Coronary artery (tissue), 2 donors: ENCODE measurements around the gene NLRP6.
A peak's percentile ranks its signal among the peaks of the same experiment; 100 is the strongest.
"Not testable (repeated sequence)": the region's sequence is repeated elsewhere in the genome, so short reads cannot be mapped to it uniquely, and the experiment has no call there.

Source experiments
- DNase-seq: peaks from one replicate; pipeline ENCODE4 v3.0.0-alpha.2; 2017; ENCODE audit warnings: low spot score
- H3K27ac ChIP-seq, 2 donors: fragments of 200-600 bp; sonication (generic); one replicate each; pipeline ENCODE4 v1.5.1; 2016 to 2019
- H3K4me3 ChIP-seq: fragments of 200-600 bp; sonication (generic); 2 replicates; pipeline ENCODE4 v1.5.1; 2016; ENCODE audit warnings: mild to moderate bottlenecking, moderate library complexity
- TF ChIP-seq, protein P1 (sequence below): fragments of 200-600 bp; sonication (generic); IDR thresholded peaks from one replicate; pipeline ENCODE4 v1.5.1; 2019; ENCODE audit warnings: antibody characterized with exemption

NLRP6 gene

DNA sequence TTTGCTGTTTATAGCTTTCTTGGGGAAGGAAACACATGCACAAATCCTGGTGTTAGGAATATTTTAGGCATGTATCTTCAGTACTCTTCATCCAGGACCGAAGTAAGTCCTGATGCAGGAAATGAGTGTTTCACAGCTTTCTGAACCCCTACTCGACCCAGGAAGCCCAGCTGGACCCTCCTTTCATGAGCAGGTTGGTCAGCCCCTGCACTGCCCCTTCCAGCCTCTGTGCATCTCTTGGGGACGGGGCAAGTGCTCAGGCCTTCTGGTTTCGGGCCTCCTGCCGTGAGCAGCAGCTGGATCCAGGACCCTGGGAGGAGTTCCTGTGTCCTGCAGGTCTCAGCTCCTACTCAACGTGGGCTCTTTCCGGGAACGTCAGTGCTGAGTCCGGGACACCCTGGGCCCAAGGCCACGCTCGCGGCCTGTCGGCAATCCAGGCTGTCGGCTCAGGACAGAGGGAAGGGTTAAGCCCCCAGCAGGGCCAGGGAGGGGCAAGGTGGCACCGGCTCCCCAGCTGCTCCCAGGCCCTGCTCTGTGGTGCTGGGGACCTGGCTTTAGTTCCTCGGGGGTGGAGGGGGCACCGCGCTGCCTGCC lies 31.9 kb downstream of the NLRP6 start:
- DNase-seq = not testable (repeated sequence)
- peak overlapping the region; percentile 70 to 89 for H3K27ac ChIP-seq
- H3K4me3 ChIP-seq = peak overlapping the region; percentile 73

DNA sequence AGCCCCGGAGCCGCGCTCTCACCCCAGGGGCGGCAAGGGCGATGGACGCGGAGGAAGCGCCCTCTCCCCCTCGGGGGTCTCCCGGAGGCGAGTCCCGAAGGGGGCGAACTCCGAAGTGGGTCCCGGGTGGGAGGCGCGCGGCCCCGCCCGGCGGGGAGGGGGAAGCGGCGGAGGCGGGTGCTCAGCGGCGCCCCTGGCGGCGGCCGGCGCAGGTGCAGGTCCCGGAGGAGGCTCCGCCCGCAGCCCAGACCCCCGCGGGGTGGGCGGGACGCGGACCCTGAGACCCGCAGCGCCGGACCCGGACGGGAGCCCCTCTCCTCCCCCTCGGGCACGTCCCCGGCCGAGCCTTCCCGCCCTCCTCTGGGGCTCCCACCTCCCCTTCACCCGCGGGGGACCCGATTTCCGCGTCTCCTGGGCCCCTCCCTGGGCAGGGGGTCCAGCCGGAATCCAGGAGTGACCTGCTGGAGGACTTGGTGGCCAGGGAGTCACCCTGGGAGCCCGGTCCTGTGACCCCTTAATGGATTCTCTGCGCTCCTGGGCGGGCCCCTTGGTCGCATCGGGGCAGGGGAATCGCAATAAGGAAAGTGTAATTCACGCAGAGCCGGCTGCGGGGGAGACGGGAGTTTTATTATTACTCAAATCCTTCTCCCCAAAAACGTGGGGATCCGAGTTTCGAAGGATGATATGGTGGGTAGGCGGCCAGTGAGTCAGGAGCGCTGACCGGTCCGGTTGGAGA lies 33.0 kb downstream of the NLRP6 start:
- not testable (repeated sequence) for DNase-seq
- peak overlapping the region; percentile 62 for H3K4me3 ChIP-seq
- H3K27ac ChIP-seq = peak overlapping the region; percentile 11 to 78

DNA sequence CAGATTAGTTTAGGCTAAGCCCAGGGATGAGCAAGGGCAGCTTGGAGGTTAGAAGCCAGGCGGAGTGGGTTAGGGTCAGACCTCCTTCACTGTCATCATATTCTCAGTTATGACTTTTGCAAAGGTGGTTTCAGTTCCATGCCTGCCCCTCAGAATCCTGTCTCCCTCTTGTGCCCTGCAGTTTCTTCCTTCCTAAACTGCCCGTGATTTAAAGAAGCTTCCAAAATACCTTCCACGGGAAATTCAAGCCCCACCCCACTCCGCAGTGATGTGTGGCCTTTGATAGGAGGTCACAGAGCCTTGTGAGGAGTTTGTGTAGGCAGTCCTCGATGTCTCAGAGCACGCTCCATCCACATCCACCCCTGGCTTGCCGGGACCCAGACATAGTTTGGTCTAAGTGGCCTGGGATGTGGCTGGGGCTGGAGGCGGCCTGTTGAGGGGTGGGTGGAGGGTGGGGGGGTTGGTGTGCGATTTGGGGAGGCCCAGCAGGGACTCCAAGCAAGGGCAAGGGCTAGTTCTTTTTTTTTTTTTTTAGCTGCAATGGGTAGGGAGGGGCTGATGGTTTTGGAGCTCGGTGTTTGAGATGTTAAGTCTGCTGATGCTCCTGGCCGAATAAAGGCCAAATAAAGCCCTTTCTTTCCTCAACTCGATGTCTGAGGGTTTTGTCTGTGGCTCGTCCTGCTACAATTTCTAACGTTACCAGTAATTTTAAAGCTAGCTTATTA lies 34.0 kb downstream of the NLRP6 start:
- Histone ChIP-seq H3K4me3 (peak overlapping the region; percentile 62), H3K27ac (peak overlapping the region; percentile 11 to 78)
- TF ChIP-seq, protein P1, sequence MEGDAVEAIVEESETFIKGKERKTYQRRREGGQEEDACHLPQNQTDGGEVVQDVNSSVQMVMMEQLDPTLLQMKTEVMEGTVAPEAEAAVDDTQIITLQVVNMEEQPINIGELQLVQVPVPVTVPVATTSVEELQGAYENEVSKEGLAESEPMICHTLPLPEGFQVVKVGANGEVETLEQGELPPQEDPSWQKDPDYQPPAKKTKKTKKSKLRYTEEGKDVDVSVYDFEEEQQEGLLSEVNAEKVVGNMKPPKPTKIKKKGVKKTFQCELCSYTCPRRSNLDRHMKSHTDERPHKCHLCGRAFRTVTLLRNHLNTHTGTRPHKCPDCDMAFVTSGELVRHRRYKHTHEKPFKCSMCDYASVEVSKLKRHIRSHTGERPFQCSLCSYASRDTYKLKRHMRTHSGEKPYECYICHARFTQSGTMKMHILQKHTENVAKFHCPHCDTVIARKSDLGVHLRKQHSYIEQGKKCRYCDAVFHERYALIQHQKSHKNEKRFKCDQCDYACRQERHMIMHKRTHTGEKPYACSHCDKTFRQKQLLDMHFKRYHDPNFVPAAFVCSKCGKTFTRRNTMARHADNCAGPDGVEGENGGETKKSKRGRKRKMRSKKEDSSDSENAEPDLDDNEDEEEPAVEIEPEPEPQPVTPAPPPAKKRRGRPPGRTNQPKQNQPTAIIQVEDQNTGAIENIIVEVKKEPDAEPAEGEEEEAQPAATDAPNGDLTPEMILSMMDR = no peak
- no peak for DNase-seq

DNA sequence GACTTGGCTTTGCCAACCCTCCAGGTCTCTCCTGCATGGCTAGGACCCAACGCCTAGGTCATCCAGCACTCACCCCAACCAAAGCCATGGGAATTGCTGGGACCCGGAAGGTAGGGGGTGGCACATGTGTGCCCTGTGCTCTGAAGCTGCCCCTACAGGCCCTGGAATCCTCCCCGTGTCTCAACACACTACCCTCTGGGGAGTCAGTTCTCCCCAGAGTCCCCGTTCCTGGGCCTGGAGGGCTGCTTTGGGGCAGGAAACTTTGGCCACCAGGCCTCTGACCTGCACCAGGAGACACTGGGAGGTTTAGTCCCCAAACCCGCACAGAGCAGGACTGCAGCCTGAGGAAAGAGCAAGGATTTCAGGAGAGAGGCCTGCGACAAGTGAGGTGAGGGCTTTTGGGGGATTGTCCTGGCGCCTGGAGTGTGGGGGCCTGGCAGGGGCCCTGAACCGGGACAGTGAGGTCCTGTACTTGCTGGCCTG lies 35.1 kb downstream of the NLRP6 start:
- TF ChIP-seq, protein P1 = no peak
- H3K4me3 ChIP-seq = peak overlapping the region; percentile 68
- no peak for DNase-seq
- peak overlapping the region; percentile 7 to 78 for H3K27ac ChIP-seq

DNA sequence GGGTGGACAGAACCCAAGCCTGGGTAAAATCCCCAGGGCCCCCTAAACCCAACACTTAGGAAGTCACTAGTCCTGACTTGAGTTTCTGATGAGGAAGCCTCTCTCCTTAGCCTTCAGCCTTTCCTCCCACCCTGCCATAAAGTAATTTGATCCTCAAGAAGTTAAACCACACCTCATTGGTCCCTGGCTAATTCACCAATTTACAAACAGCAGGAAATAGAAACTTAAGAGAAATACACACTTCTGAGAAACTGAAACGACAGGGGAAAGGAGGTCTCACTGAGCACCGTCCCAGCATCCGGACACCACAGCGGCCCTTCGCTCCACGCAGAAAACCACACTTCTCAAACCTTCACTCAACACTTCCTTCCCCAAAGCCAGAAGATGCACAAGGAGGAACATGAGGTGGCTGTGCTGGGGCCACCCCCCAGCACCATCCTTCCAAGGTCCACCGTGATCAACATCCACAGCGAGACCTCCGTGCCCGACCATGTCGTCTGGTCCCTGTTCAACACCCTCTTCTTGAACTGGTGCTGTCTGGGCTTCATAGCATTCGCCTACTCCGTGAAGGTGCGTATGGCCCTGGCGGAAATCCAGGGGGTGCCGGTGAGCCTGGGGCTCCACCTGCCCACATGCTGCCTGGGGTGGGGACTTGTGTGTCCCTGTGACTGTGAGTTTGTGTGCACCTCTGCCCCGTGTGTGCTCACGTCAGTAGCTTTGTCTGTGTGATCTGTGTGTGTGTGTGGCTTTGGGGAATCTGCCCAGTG lies 35.8 kb downstream of the NLRP6 start, which contains the start of gene IFITM1:
IFITM1 (plus strand) TSS at position 254 of the 767 bp plus-strand sequence; CDS start at position 385, 131 bp downstream.
- H3K4me3 ChIP-seq = peak within 1 kb of the TSS; percentile 68
- peak within 1 kb of the TSS; percentile 7 to 78 for H3K27ac ChIP-seq
- no peak for DNase-seq
- TF ChIP-seq, protein P1 = no peak

DNA sequence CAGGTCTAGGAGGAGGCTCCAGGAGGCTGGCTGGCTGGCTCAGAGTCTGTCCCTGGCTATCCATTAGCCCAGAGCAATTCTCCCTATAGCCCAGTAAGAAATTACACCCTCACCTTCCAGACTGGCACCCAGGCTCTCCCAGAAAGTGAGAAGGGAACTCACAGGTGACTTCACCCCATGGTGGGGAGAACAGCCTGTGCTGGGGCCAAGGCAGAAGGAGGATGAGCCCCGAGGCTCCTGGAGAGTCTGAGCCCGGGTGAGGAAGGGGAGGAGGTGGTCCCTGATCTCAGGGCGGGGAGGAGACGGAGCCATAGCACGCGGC lies 36.3 kb downstream of the NLRP6 start:
- H3K27ac ChIP-seq = peak overlapping the region in 1 of 2 donors; percentile 78
- not testable (repeated sequence) for DNase-seq
- H3K4me3 ChIP-seq = peak overlapping the region; percentile 68

DNA sequence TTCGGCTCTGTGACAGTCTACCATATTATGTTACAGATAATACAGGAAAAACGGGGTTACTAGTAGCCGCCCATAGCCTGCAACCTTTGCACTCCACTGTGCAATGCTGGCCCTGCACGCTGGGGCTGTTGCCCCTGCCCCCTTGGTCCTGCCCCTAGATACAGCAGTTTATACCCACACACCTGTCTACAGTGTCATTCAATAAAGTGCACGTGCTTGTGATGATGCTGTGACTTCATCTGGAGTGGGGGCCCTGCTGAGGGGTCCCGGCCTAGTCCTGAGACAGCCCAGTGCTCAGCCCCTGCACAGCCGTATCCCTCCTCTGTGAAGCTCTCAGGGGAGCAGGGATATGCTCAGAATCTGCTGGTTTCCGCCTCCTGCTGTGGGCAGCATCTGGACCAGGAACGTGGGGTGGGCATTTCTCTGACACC lies 36.9 kb downstream of the NLRP6 start:
- Histone ChIP-seq H3K27ac (peak overlapping the region in 1 of 2 donors; percentile 78), H3K4me3 (peak overlapping the region; percentile 68)
- DNase-seq = no peak
- TF ChIP-seq, protein P1 = no peak

DNA sequence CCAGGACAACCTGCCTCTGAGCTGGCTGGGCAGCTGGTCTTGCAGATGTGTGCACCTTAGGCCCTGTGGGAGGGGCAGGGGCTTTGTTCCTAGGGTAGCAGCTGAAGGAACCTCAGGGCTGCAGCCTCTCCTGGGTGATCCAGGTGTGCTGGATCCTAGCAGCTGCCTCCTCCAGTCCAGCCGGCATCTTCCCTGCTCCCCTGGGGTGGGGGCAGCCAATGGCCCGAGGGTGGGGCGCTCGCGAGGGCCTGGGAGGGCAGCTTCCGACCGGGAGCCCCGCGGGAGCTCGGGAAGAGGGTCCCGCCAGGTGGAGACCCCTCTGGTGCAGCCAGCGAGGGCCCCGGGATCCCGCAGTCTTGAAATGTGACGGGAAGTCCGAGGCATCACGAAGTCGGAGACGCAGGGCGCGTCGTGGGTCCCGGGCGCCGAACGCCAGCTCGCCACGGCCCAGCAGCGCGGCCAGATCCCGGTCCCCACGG lies 37.3 kb downstream of the NLRP6 start:
- TF ChIP-seq, protein P1 = no peak
- Histone ChIP-seq H3K27ac (peak overlapping the region; percentile 19 to 78), H3K4me3 (peak overlapping the region; percentile 68)
- DNase-seq = no peak
